ENCODE results near the gene CALN1.

DNA sequence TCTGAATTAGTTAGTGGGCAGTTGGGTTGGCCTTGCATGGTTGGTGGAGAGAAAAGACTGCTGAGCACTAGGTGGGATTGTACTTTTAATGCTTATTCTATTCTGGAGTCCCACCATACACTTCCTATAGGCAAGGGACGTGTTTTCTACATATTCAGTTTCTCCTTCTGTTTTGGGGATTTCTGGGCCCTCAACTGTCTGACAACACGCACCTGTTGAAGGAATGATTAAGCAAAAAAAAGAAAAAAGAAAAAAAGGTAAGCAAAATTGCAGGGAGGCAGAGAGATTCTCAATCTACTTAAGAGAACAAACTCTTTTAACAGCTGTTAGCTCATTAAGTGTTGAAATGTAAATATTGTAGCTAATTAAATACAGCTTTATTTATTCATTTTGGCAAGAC, 541.3 kb downstream of the CALN1 start:
- TF ChIP-seq CTCF (IDR thresholded peaks at IDR 0.05; ENCODE audit: low read length): no peak
- no peak for TF ChIP-seq EZH2 (optimal IDR thresholded peaks at IDR 0.05; ENCODE audit: low read depth, low read length)
- no peak for TF ChIP-seq EZH2phosphoT487 (IDR thresholded peaks at IDR 0.05; ENCODE audit: low read length)
